ENCODE measurements around the gene MEGF11.

DNA sequence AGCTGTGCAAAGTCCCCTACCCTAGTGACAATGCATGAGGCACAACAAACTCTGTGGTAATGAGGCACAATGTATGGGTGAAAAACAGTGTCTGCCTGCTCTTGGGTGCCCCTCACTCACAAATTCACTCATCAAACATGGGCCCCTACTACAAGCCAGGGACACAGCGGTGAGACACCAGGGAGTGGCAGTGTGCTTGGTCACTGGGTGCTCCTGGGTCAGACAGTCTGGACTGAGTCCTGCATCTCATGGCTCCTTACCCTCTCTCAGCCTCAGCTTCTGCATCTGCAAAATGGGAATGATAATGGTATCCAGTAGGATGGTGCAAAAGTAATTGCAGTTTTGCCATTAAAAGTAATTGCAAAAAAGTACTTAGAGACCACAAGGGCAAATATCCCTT, 184.7 kb downstream of the MEGF11 start:
- TF ChIP-seq CTCF (IDR thresholded peaks at IDR 0.05), result no peak
- no peak for TF ChIP-seq POLR2A (IDR thresholded peaks at IDR 0.05)
